GM18870 (cell line): ENCODE results near the gene CEMIP.

Source experiments
- ATAC-seq: cut with Tn5 transposase; IDR thresholded peaks from one replicate; pipeline ENCODE4 v1.9.1; 2021; ENCODE audit warnings: moderate library complexity; ENCODE audit not compliant: unreplicated experiment

Gene CEMIP

DNA sequence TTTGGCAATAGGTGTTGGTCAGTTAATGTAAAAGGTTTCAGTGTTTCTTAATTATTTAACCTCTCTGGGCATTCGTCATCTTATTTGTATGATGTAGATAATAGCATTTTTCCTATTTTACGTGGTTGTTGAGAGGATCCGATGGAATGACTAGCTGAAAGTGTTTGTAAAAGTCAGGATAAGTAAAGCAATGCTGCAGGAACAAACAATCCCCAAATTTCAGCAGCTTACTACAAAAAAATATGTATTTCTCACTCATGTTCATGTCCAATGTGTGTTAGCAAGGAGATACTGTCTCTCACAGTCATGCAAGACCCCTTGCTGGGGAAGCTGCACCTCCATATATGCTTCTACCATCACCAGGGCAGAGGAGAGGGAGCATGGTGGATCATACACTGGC, 38.7 kb downstream of the CEMIP start:
- no peak for ATAC-seq

DNA sequence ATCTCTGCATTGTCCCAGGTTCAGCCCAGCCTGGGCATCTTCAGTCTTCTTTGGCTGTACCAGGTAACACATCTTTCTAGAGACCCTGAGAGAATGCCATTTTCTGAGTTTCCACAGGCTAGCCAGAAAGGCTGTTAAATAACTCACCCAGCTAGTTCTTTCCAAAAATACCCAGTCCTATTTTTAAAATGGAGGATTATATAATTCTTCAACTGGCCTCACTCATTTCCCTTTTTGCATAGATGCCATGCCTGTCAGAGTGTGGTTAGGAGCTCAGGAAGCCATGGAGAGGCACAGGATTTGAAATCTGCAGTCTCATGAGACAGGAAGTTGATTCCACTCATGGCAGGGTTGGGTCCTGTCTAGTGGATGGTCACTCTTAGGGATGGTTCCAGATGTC, 39.8 kb downstream of the CEMIP start:
- no peak for ATAC-seq

DNA sequence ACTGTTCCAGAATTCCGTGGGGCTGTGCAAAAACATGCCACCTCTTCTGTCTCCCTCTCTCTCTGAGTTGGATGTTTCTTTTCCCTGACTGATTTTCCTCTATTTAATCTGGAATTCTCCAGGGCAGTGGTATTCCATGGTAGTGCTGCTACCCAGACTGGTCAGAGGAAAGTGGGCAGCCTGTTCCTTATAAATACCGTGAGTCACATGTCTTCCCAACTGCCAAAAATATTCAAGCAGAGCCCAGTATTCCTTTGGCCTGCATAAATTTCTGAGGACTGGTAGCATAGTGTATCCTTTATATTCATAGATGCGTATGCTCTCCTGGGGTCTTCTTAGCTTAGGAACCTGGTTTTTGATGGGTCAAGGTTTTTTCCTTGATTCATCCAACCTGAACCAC, 40.9 kb downstream of the CEMIP start:
- no peak for ATAC-seq

GRCh38 chr15:80822256-80822655, 43.1 kb downstream of the CEMIP start:
- no peak for ATAC-seq

- ATAC-seq, result no peak
These were observed 43.5 kb downstream of the CEMIP start for GRCh38 chr15:80822676-80823075.

- ATAC-seq, result no peak
These were observed 44.0 kb downstream of the CEMIP start for GRCh38 chr15:80823120-80823519.

DNA sequence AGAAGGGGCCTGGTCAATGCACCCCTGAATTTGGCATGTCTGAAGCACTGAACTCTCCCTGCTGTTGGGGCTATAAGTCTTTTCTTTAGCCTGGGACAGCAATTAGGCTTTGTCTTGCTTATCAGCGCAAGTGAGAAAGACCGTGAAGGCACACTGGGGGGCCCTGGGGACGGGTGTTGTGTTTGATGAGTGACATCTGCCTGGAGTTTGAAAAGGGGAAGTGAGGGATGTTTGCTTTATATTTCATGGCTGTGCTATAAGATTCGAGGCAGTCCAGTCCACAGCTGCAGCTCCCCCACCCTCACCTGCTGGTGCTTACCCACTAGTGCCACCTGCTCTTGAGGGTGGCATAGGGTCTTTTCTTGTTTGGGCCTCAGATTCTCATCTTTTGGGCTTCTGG, 44.8 kb downstream of the CEMIP start:
- no peak for ATAC-seq

DNA sequence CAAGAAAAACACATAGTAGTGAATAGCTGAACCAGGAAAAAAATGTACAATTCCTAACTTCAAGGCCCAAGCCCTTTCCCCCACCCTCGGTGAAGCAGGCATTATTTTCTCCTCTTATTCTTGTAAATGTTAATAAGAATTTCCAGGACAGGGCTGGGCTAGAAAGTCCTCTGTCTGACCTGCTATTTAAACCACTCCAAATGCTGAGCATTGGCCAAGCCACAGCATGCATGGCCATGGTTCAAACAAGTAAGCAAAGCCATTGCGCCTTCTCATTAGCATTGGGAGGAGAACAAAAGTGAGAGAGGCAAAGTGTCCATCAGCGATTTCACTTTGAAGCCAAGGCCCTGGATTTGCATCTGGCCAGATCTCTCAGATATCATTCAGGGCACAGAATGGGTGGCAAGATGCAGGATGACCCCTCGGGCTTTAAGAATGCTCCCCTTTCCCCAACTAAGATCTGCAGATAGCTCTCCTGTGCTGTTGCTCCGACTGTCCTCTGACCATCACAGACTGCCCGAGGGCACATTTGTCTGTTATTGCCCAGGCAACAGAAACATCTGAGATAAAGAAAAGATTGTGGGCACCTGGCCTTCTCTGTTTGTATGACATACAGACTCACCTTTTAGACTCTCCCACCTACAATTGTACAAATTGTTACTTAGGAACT, 46.3 kb downstream of the CEMIP start:
- ATAC-seq, result no peak

DNA sequence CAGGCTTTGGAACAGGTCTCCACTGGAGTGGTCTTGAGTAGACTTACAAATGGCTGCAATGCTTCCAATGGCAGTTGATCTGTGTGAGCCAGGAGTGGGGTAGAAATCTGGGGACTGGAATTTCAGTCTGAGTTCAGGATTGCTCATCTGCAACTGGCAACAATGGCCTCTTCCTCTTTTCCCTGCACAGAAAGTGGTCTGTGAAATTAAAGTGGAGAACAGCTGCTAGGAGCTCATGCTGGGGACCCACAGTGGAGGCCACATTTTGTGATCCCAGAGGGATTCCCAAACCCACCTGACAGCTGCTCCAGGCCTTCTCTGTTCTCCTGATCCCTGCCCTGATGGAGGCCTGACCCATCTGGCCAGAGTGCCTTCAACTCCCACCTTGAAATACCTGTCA, 49.6 kb downstream of the CEMIP start:
- no peak for ATAC-seq

DNA sequence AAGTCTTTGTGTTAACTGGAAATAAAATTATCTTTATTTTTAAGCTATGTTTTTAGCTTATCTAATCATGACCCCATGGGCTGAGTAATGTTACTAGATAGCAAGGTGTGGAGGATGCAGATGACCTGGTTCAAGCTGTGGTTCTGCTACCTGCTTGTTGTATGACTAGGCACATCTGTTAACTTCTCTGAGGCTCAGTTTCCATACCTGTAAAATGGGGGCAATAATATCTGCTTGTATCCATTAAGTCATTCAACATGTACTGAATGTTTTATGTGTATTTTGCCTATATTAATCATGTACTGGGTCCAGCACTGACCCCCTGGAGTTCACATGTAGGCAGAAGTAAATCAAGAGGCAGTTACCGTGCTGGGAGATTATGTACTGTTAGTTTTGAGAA, 51.5 kb downstream of the CEMIP start:
- ATAC-seq, result no peak

- ATAC-seq, result no peak
These were observed 52.0 kb downstream of the CEMIP start for GRCh38 chr15:80831192-80831591.

- ATAC-seq, result no peak
These were observed 52.5 kb downstream of the CEMIP start for GRCh38 chr15:80831606-80832224.

- no peak for ATAC-seq
These were observed 53.5 kb downstream of the CEMIP start for GRCh38 chr15:80832686-80833085.

GRCh38 chr15:80834402-80834801, 55.2 kb downstream of the CEMIP start:
- no peak for ATAC-seq

- no peak for ATAC-seq
These were observed 55.7 kb downstream of the CEMIP start for GRCh38 chr15:80834906-80835305.

- no peak for ATAC-seq
These were observed 56.2 kb downstream of the CEMIP start for GRCh38 chr15:80835336-80835735.

DNA sequence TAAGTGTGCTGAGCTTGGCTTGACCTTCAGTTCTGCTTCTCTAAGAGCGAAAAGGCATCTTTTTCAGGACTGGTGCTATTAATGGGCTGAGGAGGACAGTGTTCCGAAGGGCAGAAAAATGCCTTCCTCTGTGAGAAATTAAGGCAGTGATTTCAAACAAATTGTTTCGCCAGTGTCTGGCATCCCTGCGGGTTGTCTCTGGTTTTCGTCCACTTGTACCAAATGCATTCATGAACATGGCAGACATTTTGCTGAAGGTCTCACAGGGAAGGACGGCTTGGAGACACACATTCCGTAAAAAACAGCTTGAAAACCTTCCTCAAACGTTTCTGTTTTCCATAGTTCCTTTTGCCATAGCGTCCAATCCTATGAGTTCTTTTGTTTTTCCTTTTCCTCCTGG, 57.1 kb downstream of the CEMIP start:
- no peak for ATAC-seq

DNA sequence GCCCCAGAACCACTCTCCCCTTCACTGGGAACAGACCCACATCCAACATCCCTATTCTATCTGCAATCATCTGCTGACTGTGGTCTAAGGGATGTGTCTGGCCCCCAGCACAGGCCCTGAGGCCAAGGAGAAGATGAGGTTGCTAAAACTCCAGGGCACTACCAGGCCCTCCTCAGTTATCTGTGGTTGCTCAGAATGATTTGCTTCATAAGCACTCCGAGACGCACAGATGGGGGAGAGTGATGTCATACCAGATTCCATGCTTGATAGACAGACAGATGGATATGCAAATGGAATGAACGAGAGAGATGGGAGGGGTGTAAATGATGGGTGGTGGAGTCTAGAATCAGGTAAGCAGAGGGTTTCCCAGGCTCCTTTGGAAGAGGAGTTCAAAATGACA, 57.8 kb downstream of the CEMIP start:
- ATAC-seq, result no peak

GRCh38 chr15:80838012-80838411, 58.8 kb downstream of the CEMIP start:
- no peak for ATAC-seq

- no peak for ATAC-seq
These were observed 59.5 kb downstream of the CEMIP start for GRCh38 chr15:80838666-80839065.

DNA sequence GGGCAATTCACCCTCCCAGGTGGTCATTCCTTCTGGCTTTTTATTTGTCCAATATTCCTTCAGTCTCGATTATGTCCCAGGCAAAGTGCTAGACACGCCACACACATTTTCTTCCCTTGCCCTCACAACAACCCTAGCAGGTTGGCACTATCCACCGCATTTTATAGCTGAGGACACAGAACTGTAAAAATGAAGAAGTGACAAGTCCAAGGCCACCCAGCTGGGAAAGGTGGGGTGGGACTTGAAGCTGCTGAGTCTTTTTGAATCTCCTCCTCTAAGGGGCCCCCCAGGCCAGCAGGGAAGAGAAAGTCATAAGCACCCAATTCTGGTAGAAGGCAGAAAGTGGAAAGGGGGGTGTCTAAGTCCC, 60.6 kb downstream of the CEMIP start:
- no peak for ATAC-seq

- no peak for ATAC-seq
These were observed 61.3 kb downstream of the CEMIP start for GRCh38 chr15:80840182-80841130.
